SK-N-SH (cell line): ENCODE results near the gene CDH12. TPM values are rescaled to one million over a fixed set of nuclear protein-coding genes. Genes with fewer than 3 reads are reported as not detected.

Experiments
- CTCF ChIA-PET: fragments of 300-600, 350-600 bp; formaldehyde crosslinking; extraction: SDS; loops from one replicate; lab custom pipeline; 2021; lab: Yijun Ruan, JAX
- POLR2A ChIA-PET: fragments of 350-600 bp; sonication (Branson Sonifier 250); formaldehyde crosslinking; extraction: SDS; loops from one replicate; lab custom pipeline; 2020; ENCODE audit warnings: antibody characterized with exemption, inconsistent platforms; lab: Yijun Ruan, JAX
- DNase-seq: peaks from one replicate; pipeline ENCODE4 v3.0.0; 2012
- H2AFZ ChIP-seq: fragments of 200-600 bp; sonication (generic); 2 replicates; pipeline ENCODE4 v1.8.1; 2016; ENCODE audit warnings: antibody characterized with exemption, mild to moderate bottlenecking, low read depth
- H3F3A ChIP-seq: fragments of 200-600 bp; sonication (generic); replicated peaks from 2 replicates; pipeline ENCODE3; 2016; ENCODE audit warnings: antibody characterized with exemption, mild to moderate bottlenecking; ENCODE audit not compliant: insufficient read depth
- H3K27ac ChIP-seq, 2 experiments: fragments of 200-500 bp in 1 of 2; fragments of 200-600 bp in 1 of 2; sonication (Bioruptor generic) in 1 of 2; sonication (generic), shearing (Covaris generic) in 1 of 2; 2 replicates each; pipeline versions ENCODE4 v1.5.1 to v1.6.1; 2014 to 2016; ENCODE audit warnings: low read depth in 2 of 2, inconsistent platforms in 1 of 2, low read length in 1 of 2, mild to moderate bottlenecking in 1 of 2, mixed read lengths in 1 of 2
- H3K27me3 ChIP-seq: fragments of 200-600 bp; sonication (generic), shearing (Covaris generic); 2 replicates; pipeline ENCODE4 v1.6.1; 2016; ENCODE audit warnings: mixed run types; ENCODE audit not compliant: insufficient read depth
- H3K36me3 ChIP-seq, 2 experiments: fragments of 200-500 bp in 1 of 2; fragments of 200-600 bp in 1 of 2; sonication (Bioruptor generic) in 1 of 2; sonication (generic) in 1 of 2; replicated peaks in 1 of 2; 2 replicates each; pipeline versions ENCODE3 to v1.5.1; 2014 to 2016; ENCODE audit warnings: low read length in 1 of 2, mild to moderate bottlenecking in 1 of 2; ENCODE audit not compliant: insufficient read depth in 2 of 2, control insufficient read depth in 1 of 2
- H3K4me1 ChIP-seq, 2 experiments: fragments of 200-500 bp in 1 of 2; fragments of 200-600 bp in 1 of 2; sonication (Bioruptor generic) in 1 of 2; sonication (generic), shearing (Covaris generic) in 1 of 2; 2 replicates each; pipeline versions ENCODE4 v1.5.1 to v1.6.1; 2014 to 2016; ENCODE audit warnings: low read depth in 1 of 2, low read length in 1 of 2, mixed run types in 1 of 2; ENCODE audit not compliant: insufficient read depth in 2 of 2, control insufficient read depth in 1 of 2
- H3K4me2 ChIP-seq: fragments of 200-600 bp; sonication (generic), shearing (Covaris generic); 2 replicates; pipeline ENCODE4 v1.6.1; 2017; ENCODE audit warnings: mixed run types
- H3K4me3 ChIP-seq, 2 experiments: fragments of 200-500 bp in 1 of 2; fragments of 200-600 bp in 1 of 2; sonication (Bioruptor generic) in 1 of 2; sonication (generic), shearing (Covaris generic) in 1 of 2; 2 replicates each; pipeline versions ENCODE4 v1.5.1 to v1.8.1; 2014 to 2016; ENCODE audit warnings: low read depth in 2 of 2, inconsistent platforms in 1 of 2, low read length in 1 of 2, mild to moderate bottlenecking in 1 of 2, mixed read lengths in 1 of 2, moderate library complexity in 1 of 2
- H3K79me2 ChIP-seq: fragments of 200-600 bp; sonication (generic); 2 replicates; pipeline ENCODE4 v1.8.1; 2017; ENCODE audit warnings: mild to moderate bottlenecking; ENCODE audit not compliant: insufficient read depth
- H3K9ac ChIP-seq: fragments of 200-600 bp; sonication (generic); 2 replicates; pipeline ENCODE4 v1.6.1; 2017; ENCODE audit warnings: mixed run types
- H3K9me2 ChIP-seq: fragments of 200-600 bp; sonication (generic); 2 replicates; pipeline ENCODE4 v1.6.1; 2017; ENCODE audit warnings: mixed run types
- H3K9me3 ChIP-seq: fragments of 200-600 bp; sonication (generic); 2 replicates; pipeline ENCODE4 v1.6.1; 2017; ENCODE audit warnings: mixed run types, mild to moderate bottlenecking, moderate library complexity
- H4K20me1 ChIP-seq: fragments of 200-600 bp; sonication (generic); 2 replicates; pipeline ENCODE4 v1.6.1; 2017; ENCODE audit warnings: mild to moderate bottlenecking, mixed run types; ENCODE audit not compliant: insufficient read depth
- ELF1 ChIP-seq: IDR thresholded peaks from 2 replicates; pipeline ENCODE4 v1.4.0; 2012
- EZH2phosphoT487 ChIP-seq: fragments of 200-600 bp; sonication (generic); IDR thresholded peaks from 2 replicates; pipeline ENCODE4 v1.6.1; 2017; ENCODE audit warnings: low read depth, mixed run types, mild to moderate bottlenecking, antibody characterized with exemption, moderate library complexity, borderline replicate concordance
- FOSL2 ChIP-seq: IDR thresholded peaks from 2 replicates; pipeline ENCODE4 v1.4.0; 2012; ENCODE audit warnings: low read depth, mild to moderate bottlenecking, moderate library complexity, borderline replicate concordance
- GABPA ChIP-seq: IDR thresholded peaks from 2 replicates; pipeline ENCODE4 v1.4.0; 2012; ENCODE audit warnings: low read depth, mild to moderate bottlenecking
- GATA2 ChIP-seq: sonication (generic); formaldehyde crosslinking; IDR thresholded peaks from 2 replicates; pipeline ENCODE4 v1.5.0; 2020; ENCODE audit warnings: mild to moderate bottlenecking, missing genetic modification reagents
- JUND ChIP-seq: IDR thresholded peaks from 2 replicates; pipeline ENCODE4 v1.4.0; 2012
- MEF2A ChIP-seq: IDR thresholded peaks from 2 replicates; pipeline ENCODE4 v1.4.0; 2012; ENCODE audit warnings: low read depth, borderline replicate concordance
- POLR2AphosphoS5 ChIP-seq: IDR thresholded peaks from 2 replicates; pipeline ENCODE4 v1.6.1; 2012; ENCODE audit warnings: low read depth, low read length
- RAD21 ChIP-seq: IDR thresholded peaks from 2 replicates; pipeline ENCODE4 v1.6.1; 2012; ENCODE audit warnings: mild to moderate bottlenecking, low read length
- RCOR1 ChIP-seq: fragments of 150-350 bp; IDR thresholded peaks from 2 replicates; pipeline ENCODE4 v1.6.1; 2017; ENCODE audit warnings: antibody characterized with exemption, low read length
- RFX5 ChIP-seq: IDR thresholded peaks from 2 replicates; pipeline ENCODE4 v1.6.1; 2012; ENCODE audit warnings: mild to moderate bottlenecking, improper control_type of control experiment, low read length
- SMC3 ChIP-seq: IDR thresholded peaks from 2 replicates; pipeline ENCODE4 v1.6.1; 2012; ENCODE audit warnings: low read depth, low read length, improper control_type of control experiment
- TAF1 ChIP-seq: IDR thresholded peaks from 2 replicates; pipeline ENCODE4 v1.6.1; 2012; ENCODE audit warnings: low read depth, mild to moderate bottlenecking, low read length, moderate library complexity, borderline replicate concordance
- TEAD4 ChIP-seq: IDR thresholded peaks from 2 replicates; pipeline ENCODE4 v1.4.0; 2012; ENCODE audit warnings: mild to moderate bottlenecking, borderline replicate concordance; ENCODE audit not compliant: insufficient read depth
- WGBS: methylation state at CpG from one replicate; pipeline ENCODE4 v1.1.6; 2017; ENCODE audit warnings: low lambda C conversion rate; 5-methylcytosine and 5-hydroxymethylcytosine counted together
- polyA plus RNA-seq, 3 experiments: library from polyadenylated mRNA; depleted of rRNA; stranded (reverse); fragments of >200 nt; gene quantifications; 2 replicates each; pipeline ENCODE4 v1.2.3, GENCODE V29; 2012
- TF ChIP-seq, protein P1 (sequence below): IDR thresholded peaks from 2 replicates; pipeline ENCODE4 v1.4.0; 2012; ENCODE audit warnings: low read depth, borderline replicate concordance
- TF ChIP-seq, protein P2 (sequence below): IDR thresholded peaks from 2 replicates; pipeline ENCODE4 v1.4.0; 2012; ENCODE audit warnings: low read depth
- TF ChIP-seq, protein P3 (sequence below): fragments of 150-350 bp; IDR thresholded peaks from 2 replicates; pipeline ENCODE4 v1.6.1; 2017; ENCODE audit warnings: antibody characterized with exemption, low read length, low read depth, borderline replicate concordance

CDH12 gene
- polyA plus RNA-seq, 1 of the 3 experiments (the other 2 are of a cell fraction), result not detected

GRCh38 chr5:22614486-22615094 is 238.6 kb downstream of the CDH12 start:
- Histone ChIP-seq H3K4me1 (no peaks in the 10 kb centered on the region), H3K27ac (no peak overlapping the region), H3K9me2 (no peaks in the 10 kb centered on the region), H3K9me3 (no peaks in the 10 kb centered on the region), H2AFZ (no peak overlapping the region), H3K4me3 (no peak overlapping the region), H3F3A (no peaks in the 10 kb centered on the region), H3K36me3 (no peaks in the 10 kb centered on the region), H4K20me1 (no peaks in the 10 kb centered on the region), H3K4me2 (no peak overlapping the region), H3K9ac (no peak overlapping the region), H3K79me2 (no peaks in the 10 kb centered on the region), H3K27me3 (no peaks in the 10 kb centered on the region)
- DNase-seq, result no peak
- TF ChIP-seq GABPA (no peak), TAF1 (no peak), JUND (no peak), FOSL2 (no peak), RCOR1 (no peak), EZH2phosphoT487 (no peak), RFX5 (no peak), SMC3 (no peak), GATA2 (CRISPR knock-in tag) (no peak), POLR2AphosphoS5 (no peak), TEAD4 (no peak), RAD21 (no peak), ELF1 (no peak)
- TF ChIP-seq, protein P1, sequence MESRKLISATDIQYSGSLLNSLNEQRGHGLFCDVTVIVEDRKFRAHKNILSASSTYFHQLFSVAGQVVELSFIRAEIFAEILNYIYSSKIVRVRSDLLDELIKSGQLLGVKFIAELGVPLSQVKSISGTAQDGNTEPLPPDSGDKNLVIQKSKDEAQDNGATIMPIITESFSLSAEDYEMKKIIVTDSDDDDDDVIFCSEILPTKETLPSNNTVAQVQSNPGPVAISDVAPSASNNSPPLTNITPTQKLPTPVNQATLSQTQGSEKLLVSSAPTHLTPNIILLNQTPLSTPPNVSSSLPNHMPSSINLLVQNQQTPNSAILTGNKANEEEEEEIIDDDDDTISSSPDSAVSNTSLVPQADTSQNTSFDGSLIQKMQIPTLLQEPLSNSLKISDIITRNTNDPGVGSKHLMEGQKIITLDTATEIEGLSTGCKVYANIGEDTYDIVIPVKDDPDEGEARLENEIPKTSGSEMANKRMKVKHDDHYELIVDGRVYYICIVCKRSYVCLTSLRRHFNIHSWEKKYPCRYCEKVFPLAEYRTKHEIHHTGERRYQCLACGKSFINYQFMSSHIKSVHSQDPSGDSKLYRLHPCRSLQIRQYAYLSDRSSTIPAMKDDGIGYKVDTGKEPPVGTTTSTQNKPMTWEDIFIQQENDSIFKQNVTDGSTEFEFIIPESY, result no peak
- TF ChIP-seq, protein P2, sequence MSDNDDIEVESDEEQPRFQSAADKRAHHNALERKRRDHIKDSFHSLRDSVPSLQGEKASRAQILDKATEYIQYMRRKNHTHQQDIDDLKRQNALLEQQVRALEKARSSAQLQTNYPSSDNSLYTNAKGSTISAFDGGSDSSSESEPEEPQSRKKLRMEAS, result no peak
- WGBS, result under 1% methylated on average over 5 of the region's 5 CpGs
- ChIA-PET POLR2A (no interaction called here), CTCF (no interaction called here)

GRCh38 chr5:22612928-22613327 is 240.2 kb downstream of the CDH12 start:
- Histone ChIP-seq H2AFZ (no peak overlapping the region), H3K4me1 (no peaks in the 10 kb centered on the region), H3K36me3 (no peaks in the 10 kb centered on the region), H3K27ac (no peak overlapping the region), H3K4me2 (no peak overlapping the region), H3F3A (no peaks in the 10 kb centered on the region), H3K9ac (no peak overlapping the region), H4K20me1 (no peaks in the 10 kb centered on the region), H3K4me3 (no peak overlapping the region), H3K79me2 (no peaks in the 10 kb centered on the region), H3K9me2 (no peaks in the 10 kb centered on the region), H3K27me3 (no peaks in the 10 kb centered on the region), H3K9me3 (no peaks in the 10 kb centered on the region)
- no peak for TF ChIP-seq MEF2A
- TF ChIP-seq, protein P3, sequence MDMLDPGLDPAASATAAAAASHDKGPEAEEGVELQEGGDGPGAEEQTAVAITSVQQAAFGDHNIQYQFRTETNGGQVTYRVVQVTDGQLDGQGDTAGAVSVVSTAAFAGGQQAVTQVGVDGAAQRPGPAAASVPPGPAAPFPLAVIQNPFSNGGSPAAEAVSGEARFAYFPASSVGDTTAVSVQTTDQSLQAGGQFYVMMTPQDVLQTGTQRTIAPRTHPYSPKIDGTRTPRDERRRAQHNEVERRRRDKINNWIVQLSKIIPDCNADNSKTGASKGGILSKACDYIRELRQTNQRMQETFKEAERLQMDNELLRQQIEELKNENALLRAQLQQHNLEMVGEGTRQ, result no peak
- TF ChIP-seq POLR2AphosphoS5, result no peak
- no peak for TF ChIP-seq GABPA
- ChIA-PET CTCF (no interaction called here), POLR2A (no interaction called here)
- WGBS, result 7% methylated on average over 1 of the region's 1 CpG
- no peak for DNase-seq
